ENCODE results near the gene SLC47A1.
"Not testable (repeated sequence)": the region's sequence is repeated elsewhere in the genome, so short reads cannot be mapped to it uniquely, and the experiment has no call there.

DNA sequence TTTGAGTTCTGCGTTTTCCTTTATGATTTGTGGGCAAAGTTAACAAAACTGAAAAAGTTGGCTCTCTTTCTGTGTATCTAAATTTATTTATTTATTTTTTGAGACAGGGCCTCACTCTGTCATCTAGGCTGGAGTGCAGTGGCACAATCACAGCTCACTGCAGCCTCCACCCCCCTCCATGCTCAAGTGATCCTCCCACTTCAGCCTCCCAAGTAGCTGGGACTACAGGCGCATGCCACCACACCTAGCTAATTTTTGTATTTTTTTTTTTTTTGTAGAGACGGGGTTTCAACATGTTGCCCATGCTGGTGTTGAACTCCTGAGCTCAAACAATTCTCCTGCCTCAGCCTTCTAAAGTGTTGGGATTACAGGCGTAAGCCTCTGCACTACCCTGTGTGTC is 6.7 kb upstream of the SLC47A1 start:
- TF ChIP-seq, protein P1, sequence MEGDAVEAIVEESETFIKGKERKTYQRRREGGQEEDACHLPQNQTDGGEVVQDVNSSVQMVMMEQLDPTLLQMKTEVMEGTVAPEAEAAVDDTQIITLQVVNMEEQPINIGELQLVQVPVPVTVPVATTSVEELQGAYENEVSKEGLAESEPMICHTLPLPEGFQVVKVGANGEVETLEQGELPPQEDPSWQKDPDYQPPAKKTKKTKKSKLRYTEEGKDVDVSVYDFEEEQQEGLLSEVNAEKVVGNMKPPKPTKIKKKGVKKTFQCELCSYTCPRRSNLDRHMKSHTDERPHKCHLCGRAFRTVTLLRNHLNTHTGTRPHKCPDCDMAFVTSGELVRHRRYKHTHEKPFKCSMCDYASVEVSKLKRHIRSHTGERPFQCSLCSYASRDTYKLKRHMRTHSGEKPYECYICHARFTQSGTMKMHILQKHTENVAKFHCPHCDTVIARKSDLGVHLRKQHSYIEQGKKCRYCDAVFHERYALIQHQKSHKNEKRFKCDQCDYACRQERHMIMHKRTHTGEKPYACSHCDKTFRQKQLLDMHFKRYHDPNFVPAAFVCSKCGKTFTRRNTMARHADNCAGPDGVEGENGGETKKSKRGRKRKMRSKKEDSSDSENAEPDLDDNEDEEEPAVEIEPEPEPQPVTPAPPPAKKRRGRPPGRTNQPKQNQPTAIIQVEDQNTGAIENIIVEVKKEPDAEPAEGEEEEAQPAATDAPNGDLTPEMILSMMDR (IDR thresholded peaks at IDR 0.05) = not testable (repeated sequence)
- TF ChIP-seq POLR2A (IDR thresholded peaks at IDR 0.05) = not testable (repeated sequence)
